Measurements from ENCODE around the gene NPFF.

DNA sequence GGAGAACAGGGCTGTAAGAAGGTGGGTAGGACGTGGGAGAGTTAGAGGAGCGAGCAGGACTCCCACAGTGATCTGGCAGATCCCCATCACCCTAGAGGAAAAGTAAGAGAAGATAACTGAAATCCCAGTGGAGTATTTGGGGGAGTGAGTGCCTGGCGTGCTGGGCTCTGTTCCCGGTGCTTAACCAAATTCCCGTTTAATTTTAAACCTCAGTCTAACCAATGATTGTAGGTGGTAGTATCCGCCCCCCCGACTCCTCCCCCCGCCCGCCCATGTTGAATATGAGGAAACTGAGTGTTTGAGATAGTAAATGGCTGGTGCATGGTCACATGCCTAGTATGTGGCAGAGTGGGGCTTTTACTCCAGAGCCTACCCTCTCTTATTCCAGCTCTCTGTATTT is 5.0 kb downstream of the NPFF start:
- TF ChIP-seq POLR2A (IDR thresholded peaks at IDR 0.05) (no peak), CTCF (IDR thresholded peaks at IDR 0.05) (no peak)

Data from esophagus squamous epithelium (tissue), 4 donors.